ENCODE data around the gene SCT.

- TF ChIP-seq CTCF (IDR thresholded peaks at IDR 0.05) (no peak), POLR2A (IDR thresholded peaks at IDR 0.05) (no peak)
Measured at GRCh38 chr11:616320-617198, 10.4 kb downstream of the SCT start.
